SHP77 (cell line): Measurements from ENCODE around the gene PCSK9.
A peak's percentile ranks its signal among the peaks of the same experiment; 100 is the strongest.

Experiments used
- DNase-seq, 2 experiments: peaks; one replicate each; lab custom pipeline; 2025; lab: John Stamatoyannopoulos, UW

PCSK9 gene

DNA sequence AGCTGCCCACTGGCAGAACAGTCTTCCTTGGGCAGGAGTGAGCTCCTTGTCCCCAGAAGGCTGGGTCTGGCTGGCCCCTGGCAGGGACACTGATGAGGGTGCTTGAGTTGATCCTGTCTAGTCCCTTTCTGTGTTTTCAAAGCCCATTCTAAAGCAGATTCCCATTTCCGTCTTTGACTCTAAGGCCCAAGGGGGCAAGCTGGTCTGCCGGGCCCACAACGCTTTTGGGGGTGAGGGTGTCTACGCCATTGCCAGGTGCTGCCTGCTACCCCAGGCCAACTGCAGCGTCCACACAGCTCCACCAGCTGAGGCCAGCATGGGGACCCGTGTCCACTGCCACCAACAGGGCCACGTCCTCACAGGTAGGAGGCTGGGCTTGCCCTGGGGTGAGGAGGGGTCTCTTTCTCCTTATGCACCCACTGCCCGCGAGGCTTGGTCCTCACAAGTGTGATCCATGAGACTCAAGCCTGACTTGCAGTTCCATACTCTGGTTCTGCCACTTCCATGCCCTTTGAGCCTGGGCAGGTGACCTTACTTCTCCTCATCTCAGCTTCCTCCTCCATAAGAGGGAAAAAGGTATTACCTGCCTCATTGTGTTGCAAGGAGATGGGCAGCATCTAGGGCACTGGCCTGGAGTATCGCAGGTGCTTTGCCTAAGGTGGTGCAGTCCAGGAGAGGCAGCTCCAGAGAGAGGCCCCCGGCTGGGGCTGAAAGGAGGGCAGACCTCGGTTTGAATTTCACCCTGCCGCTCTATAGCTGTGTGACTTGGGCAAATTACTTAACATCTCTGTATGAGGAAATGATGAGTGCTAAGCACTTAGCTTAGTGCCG is 20.2 kb downstream of the PCSK9 start:
- no peak for DNase-seq

DNA sequence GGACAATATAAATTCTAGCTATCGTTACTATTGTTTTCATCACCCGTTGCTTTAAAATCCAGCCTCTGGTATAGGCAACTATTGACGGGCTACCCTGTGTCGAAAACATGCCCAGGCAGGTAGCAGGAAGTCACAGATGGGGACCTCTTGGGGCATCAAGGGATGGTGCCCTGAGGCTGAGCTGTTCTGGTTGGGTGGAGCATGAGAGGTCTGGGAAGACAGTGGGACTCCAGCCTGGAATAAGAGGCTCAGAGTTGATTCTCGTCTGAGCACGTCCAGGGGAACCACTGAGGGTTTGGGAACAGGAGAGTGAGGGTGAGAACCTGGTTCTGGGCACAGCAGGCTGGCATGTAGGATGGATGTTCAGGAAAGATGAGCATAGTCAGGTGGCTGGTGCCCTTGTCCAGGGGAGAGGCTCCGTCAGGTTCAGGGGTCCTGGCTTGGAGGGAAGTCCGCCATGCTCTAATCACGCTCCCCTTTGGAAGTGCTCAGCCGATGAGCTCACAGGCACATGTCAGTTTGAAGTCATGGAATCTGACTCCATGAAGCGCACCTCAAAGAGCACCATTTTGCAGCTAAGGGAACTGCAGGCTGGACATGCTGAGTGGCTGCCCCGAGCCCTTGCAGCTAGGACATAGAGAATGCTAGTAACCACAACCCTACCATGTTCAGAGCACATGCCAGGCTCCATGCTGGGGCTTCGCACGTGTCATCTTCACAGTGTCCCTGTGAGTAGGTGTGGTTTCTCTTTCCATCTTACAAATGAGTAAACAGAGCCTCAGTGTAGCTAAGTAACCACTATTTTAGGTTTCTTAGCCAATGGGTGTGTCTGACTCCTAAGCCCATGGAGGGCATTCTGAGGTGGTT is 21.0 kb downstream of the PCSK9 start:
- no peak for DNase-seq

DNA sequence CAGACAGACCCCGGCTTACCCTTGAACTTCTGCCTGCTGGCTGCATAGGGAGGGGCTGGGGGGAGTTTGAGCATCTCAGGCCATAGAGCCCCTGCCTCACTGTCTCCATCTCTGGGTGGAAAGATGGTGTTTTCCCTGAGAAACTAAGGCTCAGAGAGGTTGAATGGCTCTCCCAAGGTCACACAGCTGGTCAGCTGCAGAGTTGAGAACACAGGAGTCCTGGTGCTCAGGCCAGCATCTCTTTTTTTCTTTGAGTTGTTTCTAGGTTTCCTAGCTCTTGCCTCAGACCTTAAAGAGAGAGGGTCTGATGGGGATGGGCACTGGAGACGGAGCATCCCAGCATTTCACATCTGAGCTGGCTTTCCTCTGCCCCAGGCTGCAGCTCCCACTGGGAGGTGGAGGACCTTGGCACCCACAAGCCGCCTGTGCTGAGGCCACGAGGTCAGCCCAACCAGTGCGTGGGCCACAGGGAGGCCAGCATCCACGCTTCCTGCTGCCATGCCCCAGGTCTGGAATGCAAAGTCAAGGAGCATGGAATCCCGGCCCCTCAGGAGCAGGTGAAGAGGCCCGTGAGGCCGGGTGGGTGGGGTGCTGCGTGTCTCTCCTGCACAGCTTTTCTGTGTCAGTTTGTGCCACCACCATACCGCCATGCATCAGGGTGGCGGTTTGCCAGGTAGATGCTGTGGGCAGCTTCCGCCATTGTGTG is 21.8 kb downstream of the PCSK9 start:
- no peak for DNase-seq

DNA sequence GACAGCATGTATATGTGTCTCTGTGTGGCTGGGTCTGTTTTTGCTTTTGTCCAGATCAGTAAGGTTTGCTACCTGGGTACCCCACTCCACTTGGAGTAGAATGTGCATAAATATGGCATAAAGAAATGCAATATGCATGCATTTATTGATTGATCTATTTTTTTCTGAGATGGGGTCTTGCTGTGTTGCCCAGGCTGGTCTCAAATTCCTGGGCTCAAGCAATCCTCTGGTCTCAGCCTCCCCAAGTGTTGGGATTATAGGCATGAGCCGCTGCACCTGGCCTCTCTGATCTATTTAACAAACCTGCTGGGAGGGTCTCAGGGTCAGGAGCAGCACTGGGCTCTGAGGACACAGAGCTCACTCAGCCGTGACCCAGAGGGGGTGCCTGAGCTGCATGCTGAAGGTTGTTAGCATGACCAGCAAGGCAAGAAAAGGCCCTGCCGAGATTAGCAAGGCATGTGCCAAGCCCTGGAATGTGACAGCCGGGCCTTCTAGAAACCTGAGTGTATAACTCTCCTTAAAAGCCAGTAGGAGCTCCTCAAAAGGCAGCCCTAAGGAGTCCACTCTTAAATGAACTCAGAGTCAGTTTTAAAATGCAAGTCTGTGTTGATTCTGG is 22.5 kb downstream of the PCSK9 start:
- DNase-seq = no peak

DNA sequence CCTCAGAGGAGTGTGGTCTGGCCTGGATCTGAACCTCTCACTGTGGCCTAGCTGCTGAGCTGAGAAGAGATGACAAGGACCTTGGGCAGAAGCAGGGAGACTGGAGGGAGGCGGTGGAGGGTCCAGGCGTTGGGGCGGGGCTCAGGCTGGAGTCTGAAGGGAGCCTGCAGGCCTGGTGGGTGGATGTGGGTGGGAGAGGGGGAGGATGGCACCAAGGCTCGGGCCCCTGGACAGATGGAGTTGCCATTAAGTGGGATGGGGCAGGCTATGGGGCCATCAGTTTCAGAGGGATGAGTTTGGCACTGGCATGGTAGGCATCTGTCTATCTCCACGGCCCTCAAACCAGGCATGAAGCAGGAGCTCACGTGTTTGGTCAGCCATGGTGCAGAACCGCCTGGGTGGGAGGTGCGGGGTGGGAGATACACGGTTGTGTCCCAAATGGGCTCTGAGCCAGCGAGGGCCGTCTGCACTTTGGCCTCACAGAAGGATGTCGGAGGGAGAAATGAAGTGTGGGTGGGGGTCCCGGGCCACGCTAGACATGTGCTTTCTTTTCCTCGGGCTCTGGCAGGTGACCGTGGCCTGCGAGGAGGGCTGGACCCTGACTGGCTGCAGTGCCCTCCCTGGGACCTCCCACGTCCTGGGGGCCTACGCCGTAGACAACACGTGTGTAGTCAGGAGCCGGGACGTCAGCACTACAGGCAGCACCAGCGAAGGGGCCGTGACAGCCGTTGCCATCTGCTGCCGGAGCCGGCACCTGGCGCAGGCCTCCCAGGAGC is 23.6 kb downstream of the PCSK9 start:
- DNase-seq = no peak

DNA sequence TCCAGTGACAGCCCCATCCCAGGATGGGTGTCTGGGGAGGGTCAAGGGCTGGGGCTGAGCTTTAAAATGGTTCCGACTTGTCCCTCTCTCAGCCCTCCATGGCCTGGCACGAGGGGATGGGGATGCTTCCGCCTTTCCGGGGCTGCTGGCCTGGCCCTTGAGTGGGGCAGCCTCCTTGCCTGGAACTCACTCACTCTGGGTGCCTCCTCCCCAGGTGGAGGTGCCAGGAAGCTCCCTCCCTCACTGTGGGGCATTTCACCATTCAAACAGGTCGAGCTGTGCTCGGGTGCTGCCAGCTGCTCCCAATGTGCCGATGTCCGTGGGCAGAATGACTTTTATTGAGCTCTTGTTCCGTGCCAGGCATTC is 24.2 kb downstream of the PCSK9 start:
- DNase-seq = peak in 1 of 2 experiments; percentile 14

DNA sequence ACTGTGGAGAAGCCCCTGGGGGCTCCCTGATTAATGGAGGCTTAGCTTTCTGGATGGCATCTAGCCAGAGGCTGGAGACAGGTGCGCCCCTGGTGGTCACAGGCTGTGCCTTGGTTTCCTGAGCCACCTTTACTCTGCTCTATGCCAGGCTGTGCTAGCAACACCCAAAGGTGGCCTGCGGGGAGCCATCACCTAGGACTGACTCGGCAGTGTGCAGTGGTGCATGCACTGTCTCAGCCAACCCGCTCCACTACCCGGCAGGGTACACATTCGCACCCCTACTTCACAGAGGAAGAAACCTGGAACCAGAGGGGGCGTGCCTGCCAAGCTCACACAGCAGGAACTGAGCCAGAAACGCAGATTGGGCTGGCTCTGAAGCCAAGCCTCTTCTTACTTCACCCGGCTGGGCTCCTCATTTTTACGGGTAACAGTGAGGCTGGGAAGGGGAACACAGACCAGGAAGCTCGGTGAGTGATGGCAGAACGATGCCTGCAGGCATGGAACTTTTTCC is 24.8 kb downstream of the PCSK9 start:
- peak in 1 of 2 experiments; percentile 32 for DNase-seq

DNA sequence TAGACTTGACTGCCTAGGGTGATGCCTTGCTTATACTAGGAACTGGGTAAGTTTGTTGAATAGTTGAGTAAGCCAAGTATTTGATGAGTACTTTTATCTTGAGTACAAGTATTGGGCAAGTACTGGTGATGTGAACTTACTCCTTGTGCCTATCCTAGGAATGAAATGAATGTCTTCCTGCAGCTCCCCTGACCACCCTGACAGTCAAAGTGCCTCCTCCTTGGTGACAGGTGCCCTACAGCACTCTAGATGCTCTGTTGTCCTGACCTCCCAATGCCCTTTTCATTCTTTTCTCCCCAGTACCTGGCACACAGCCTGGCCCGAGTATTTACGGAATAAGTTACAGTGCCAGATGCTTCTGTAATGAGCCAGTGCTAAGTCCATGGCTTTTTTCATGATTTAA is 25.5 kb downstream of the PCSK9 start:
- DNase-seq = no peak

DNA sequence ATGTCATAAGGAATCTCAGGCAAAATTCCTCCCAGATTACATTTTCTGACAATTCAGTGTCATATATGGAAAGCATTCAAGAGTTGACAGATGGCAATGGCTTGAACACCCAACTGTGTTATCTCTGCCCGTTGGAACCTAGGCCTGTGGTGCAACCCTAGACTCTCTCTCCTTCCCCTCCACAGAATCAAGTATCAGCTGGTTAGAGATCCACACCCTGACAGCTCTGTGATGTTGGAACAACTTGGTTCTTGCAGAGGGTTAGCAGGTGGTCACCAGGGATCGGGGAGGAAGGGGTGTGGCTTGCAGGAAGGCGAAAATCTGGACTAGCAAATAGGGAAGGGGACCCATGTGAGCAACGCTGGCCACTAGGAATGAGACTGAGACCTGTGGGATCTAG is 26.3 kb downstream of the PCSK9 start:
- no peak for DNase-seq

DNA sequence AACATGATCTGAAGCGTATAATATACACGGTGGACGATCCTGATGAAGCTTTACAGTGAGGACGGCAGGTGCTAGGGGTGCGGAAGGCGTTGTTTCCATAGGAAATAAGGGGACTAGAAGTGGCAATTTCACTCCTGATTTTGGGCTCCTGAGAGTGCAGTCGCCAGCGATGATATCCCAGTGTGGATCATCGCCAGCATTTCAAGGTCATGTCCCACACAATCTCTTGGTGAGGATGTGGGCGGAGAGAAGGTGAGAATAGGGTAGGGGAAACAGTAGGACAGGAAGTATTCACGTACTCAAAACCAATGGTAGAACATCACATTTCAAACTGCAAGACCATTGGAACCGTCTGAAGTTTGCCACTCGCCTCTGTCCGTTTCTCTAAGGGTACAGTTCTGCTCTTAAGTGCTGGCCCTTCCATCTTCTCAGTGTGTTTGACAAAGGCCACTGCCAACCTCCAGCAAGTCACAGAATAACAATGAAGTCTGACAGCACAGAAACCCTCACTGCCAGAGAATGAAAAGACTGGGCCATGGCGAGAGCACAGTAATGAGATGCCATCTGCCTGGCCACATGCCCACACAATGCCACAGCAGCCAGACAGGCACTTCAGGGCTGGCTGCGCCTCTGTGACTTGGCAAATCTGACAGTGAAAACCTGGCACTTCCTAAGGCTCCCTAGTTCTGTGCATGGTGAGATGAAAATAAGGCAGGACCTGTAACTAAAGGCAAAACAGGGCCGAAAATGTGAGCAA is 27.9 kb downstream of the PCSK9 start:
- DNase-seq = no peak

DNA sequence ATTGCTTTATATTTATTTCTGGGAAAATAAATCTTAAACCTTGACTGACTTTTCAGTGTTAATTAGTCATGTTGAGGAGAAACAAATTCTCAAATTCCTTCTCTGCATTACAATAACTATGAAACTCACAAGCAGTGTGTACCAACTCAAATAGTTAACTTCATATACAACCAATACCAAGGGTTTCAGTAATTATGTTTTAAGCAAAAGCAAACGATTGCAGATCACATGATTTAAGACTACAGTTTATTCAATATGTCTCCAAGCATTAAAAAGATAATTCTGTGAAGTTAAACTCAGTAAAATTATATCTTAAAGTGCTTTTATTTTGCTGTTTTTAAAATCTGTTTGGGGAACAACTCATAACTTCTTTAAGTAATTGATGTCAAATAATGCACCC is 28.6 kb downstream of the PCSK9 start:
- DNase-seq = no peak

DNA sequence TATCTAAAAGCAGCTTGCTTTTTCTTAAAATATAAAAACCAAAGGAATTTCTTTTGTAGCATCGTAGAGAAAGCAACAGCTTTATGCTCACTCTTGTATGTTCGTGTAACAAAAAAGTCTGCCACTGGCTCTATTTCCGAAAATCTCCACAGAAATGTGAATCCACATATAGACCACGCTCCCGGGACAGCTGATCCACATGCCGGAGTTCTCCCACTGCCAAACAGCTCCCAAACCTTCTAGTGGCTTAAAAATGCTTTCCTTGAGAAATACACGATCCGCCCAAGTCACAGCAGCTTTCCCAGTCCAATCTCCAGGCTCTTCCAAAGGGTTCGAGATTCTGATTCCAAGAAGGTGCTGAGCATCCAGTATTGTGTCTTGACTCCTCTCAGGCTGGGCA is 29.3 kb downstream of the PCSK9 start:
- DNase-seq = no peak

DNA sequence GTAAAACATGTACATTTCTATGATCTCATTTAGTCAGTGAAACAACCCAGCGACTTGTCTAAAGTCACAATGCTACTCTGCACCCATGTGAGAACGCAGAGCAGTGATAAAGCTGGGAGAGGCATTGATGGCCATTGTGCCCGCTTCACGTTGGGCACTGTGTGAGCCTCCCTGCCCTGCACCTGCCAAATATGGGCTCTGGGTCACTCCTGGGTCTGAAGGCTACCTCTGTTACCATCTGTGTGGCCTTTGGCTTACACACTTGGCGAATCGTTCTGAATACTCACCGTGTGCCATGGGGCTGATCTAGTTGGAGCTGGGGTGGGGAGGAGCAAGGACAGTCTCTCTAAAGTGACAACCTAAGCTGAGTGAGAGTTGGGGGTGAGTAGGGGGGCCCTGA is 29.9 kb downstream of the PCSK9 start:
- DNase-seq = no peak

DNA sequence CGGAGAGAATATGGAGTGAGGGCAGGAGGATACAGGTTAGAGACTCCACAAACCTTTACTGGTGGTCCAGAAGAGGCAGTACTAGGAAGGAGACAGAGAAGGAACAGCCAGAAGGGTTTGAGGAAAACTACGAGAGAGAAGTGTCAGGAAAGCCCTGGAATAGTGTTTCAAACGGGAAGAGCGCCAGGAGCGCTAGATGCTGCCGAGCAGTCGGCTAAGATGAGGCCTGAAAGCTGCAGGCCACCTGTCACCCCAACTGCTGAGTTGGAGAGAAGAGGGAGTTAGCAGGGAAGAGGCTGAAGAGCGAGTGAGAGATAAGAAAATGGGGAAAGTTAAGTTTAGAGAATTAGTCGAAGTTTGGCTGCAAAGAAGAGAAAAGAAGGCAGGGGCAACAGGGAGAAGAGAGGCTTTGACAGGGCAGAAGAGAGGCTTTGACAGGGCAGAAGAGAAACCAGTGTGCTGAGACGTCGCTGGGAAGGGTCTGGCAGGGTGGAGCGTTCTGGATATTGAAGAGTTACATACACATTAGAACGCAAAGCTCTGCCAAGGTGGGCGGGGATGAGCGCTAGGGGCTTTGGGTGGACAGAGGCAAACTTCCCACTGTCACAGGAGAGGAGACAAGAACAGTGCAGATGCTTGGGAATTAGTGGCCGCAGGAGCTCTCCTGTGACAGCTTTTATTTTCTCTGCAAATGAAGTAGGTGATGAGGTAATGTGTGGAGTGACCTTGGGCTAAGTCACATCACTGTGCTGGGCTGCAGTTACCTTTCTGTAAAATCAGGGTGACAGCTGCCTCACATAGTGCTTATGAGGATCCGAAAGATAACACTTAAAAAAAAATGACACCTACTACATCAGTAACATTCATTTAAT is 31.2 kb downstream of the PCSK9 start:
- no peak for DNase-seq

DNA sequence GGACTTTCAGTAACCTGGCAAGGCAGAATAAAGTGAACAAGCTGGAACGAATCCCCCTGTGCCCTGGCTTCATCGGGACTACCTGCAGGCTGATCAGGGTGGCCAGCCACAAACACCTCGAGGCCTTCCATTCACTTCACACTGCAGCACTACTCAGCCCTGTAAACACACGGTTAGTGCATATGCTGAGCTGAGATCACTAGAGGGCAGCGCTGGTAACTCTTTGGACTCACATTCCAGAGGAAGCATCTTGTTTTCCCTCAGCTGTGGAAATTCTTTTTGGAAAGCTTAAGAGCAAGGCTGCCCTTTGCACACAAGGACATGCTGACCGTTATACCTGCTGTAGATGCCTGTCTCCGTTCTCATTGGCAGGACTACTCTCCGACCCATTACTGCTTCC is 32.1 kb downstream of the PCSK9 start:
- DNase-seq = peak; percentile 49 to 60

DNA sequence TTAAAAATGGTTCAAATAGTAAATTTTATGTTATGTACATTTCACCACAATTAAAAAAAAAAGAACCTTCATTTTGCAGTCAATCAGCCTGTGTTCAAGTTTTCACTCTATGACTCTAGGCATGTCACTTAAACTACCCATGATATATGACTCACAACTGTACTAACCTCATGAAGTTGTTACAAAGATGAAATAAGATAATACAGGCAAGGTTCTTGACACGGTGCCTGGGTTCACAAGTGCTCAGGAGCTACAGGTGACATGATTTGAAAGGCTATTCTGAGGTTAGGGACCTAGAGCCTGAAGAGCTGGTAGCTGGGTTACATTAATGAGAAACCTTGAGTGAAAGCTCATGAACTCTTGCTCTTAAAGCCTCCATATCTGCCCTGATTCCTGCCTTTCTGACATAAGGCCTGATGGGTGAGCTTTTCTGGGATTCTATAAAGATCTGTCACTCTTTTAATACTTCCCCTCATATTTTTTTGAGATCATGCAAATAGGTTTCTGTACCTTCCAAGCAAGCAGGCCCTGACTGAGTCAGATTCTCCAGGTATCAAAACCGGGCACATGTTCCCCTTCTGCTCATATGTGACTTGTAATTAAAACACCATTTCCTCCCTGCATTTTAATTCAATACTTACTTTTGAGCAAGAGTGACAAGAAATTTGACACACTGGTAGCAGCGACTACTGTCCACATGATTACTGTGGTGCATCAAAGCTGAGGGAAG is 34.0 kb downstream of the PCSK9 start:
- no peak for DNase-seq

DNA sequence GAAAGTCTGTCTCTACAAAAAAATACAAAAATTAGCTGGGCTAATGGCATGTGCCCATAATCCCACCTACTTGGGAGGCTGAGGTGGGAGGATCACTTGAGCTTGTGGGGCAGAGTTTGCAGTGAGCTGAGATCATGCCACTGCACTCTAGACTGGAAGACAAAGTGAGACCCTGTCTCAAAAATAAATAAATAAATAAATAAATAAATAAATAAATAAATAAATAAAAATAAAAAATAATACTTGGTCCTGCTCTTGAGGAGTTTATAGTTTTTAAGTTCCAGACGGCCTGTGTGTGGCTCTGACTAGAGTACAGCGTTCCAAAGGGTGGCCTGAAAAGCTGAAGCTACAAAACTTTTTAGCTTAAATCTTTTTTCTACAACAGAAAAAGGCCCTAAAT is 35.1 kb downstream of the PCSK9 start:
- no peak for DNase-seq

DNA sequence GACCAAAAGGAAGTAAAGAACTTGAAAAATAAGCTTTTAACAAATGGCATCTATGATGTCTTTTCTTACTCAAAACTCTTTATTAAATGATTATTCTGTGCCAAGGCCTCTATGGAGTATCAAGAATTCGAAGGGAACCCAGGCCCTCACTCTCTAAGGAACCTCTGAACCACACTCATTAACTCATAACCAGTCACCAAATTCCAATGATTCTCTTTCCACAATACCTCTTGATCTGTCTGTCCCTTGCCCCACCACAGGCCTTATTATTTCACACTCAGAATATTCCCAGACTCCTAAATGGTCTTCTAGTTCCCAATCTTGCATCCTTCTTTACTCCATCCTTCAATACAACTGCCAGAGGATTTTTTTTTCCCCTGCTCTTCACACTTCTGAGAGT is 37.0 kb downstream of the PCSK9 start:
- no peak for DNase-seq

DNA sequence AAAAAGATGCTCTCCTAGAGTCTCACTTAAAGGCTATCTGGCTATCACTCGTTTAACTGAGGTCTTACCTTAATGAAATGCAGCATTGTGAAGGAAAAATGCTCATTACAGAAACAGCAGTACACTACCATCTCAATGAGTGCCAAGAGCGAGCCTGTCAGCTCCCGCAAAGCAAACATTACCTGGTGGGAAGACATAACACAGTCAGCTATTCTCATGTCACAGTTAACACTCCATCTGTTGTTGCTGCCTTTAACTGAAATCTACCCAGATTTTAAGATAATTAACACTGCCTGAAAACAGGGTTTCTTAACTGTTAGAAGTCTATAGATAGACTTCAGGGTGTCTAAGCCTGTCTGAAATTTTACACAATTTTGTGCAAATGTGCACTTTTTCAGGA is 39.1 kb downstream of the PCSK9 start:
- no peak for DNase-seq
